IMR-90 (cell line): ENCODE data around the gene APPL2. TPM values are rescaled to one million over a fixed set of nuclear protein-coding genes. Genes with fewer than 3 reads are reported as not detected.

Source experiments
- ATAC-seq: fragments of 200-7000 bp; cut with Tn5 transposase; 2 replicates; pipeline ENCODE4 v1.9.1; 2020; ENCODE audit warnings: low read depth, mild to moderate bottlenecking, moderate library complexity
- BruUV-seq: library from RNA; stranded (reverse); fragments of 400-500 nt; replicated peaks from 2 replicates; lab custom pipeline; 2021; lab: Mats Ljungman, UMichigan
- CTCF ChIA-PET: fragments of 300-600 bp; formaldehyde crosslinking; extraction: SDS; loops from one replicate; lab custom pipeline; 2021; ENCODE audit warnings: antibody characterized with exemption; lab: Yijun Ruan, JAX
- POLR2A ChIA-PET: fragments of 300-600 bp; sonication (Branson Sonifier 250); formaldehyde crosslinking; loops from one replicate; lab custom pipeline; 2022; ENCODE audit warnings: antibody characterized with exemption; ENCODE audit not compliant: unreplicated experiment; lab: Charles Lee
- DNase-seq: peaks from one replicate; pipeline ENCODE4 v3.0.0; 2013
- H2AFZ ChIP-seq: replicated peaks from 2 replicates; pipeline ENCODE3; 2013; ENCODE audit warnings: low read length, mild to moderate bottlenecking; ENCODE audit not compliant: poor library complexity
- H2AK5ac ChIP-seq: 2 replicates; pipeline ENCODE4 v1.6.1; 2013; ENCODE audit warnings: low read depth, low read length, inconsistent platforms
- H2AK9ac ChIP-seq: replicated peaks from 2 replicates; pipeline ENCODE3; 2013; ENCODE audit warnings: mild to moderate bottlenecking, low read depth, low read length, moderate library complexity; ENCODE audit not compliant: poor library complexity
- H2BK120ac ChIP-seq: 2 replicates; pipeline ENCODE4 v1.6.1; 2013; ENCODE audit warnings: low read depth, low read length, inconsistent platforms
- H2BK15ac ChIP-seq: 3 replicates; pipeline ENCODE4 v1.6.1; 2013; ENCODE audit warnings: low read depth, low read length, inconsistent platforms
- H2BK20ac ChIP-seq: 2 replicates; pipeline ENCODE4 v1.6.1; 2013; ENCODE audit warnings: low read depth, mild to moderate bottlenecking, inconsistent platforms, low read length, moderate library complexity
- H2BK5ac ChIP-seq: 2 replicates; pipeline ENCODE4 v1.6.1; 2013; ENCODE audit warnings: mild to moderate bottlenecking, low read depth, low read length, inconsistent platforms; ENCODE audit not compliant: poor library complexity, severe bottlenecking
- H3K14ac ChIP-seq: replicated peaks from 2 replicates; pipeline ENCODE4 v1.6.1; 2013; ENCODE audit warnings: low read depth, low read length, inconsistent platforms
- H3K18ac ChIP-seq: 2 replicates; pipeline ENCODE4 v1.6.1; 2013; ENCODE audit warnings: low read depth, low read length, control low read depth
- H3K23ac ChIP-seq: 2 replicates; pipeline ENCODE4 v1.6.1; 2013; ENCODE audit warnings: low read depth, low read length, inconsistent platforms
- H3K27ac ChIP-seq: 2 replicates; pipeline ENCODE4 v1.5.1; 2013; ENCODE audit warnings: mild to moderate bottlenecking, control low read depth, low read length; ENCODE audit not compliant: insufficient read depth
- H3K27me3 ChIP-seq: 2 replicates; pipeline ENCODE4 v1.6.1; 2013; ENCODE audit warnings: low read length; ENCODE audit not compliant: control insufficient read depth, insufficient read depth
- H3K36me3 ChIP-seq: 2 replicates; pipeline ENCODE4 v1.6.1; 2013; ENCODE audit warnings: low read length, mixed read lengths; ENCODE audit not compliant: control insufficient read depth, insufficient read depth
- H3K4ac ChIP-seq: 2 replicates; pipeline ENCODE4 v1.6.1; 2013; ENCODE audit warnings: low read depth, low read length, inconsistent platforms
- H3K4me1 ChIP-seq: 2 replicates; pipeline ENCODE4 v1.6.1; 2013; ENCODE audit warnings: low read length, mixed read lengths; ENCODE audit not compliant: control insufficient read depth, insufficient read depth
- H3K4me2 ChIP-seq: 2 replicates; pipeline ENCODE4 v1.6.1; 2013; ENCODE audit warnings: low read depth, mild to moderate bottlenecking, control low read depth, low read length, moderate library complexity
- H3K4me3 ChIP-seq: 2 replicates; pipeline ENCODE4 v1.5.1; 2013; ENCODE audit warnings: low read depth, mild to moderate bottlenecking, control low read depth, low read length, moderate library complexity; ENCODE audit not compliant: insufficient read depth
- H3K56ac ChIP-seq: 2 replicates; pipeline ENCODE4 v1.6.1; 2013; ENCODE audit warnings: low read length, inconsistent platforms; ENCODE audit not compliant: insufficient read depth; ENCODE audit errors: extremely low read depth
- H3K79me1 ChIP-seq, 2 experiments: 2 replicates each; pipeline ENCODE4 v1.6.1; 2013; ENCODE audit warnings: low read length in 2 of 2, inconsistent platforms in 1 of 2, low read depth in 1 of 2
- H3K9ac ChIP-seq: 2 replicates; pipeline ENCODE4 v1.6.1; 2013; ENCODE audit warnings: low read depth, low read length, control low read depth
- H3K9me1 ChIP-seq: 2 replicates; pipeline ENCODE4 v1.6.1; 2013; ENCODE audit warnings: low read length, inconsistent platforms; ENCODE audit not compliant: insufficient read depth
- H3K9me3 ChIP-seq: 2 replicates; pipeline ENCODE4 v1.6.1; 2013; ENCODE audit warnings: low read length; ENCODE audit not compliant: control insufficient read depth, insufficient read depth
- H4K20me1 ChIP-seq: 2 replicates; pipeline ENCODE4 v1.6.1; 2013; ENCODE audit warnings: low read length, inconsistent platforms; ENCODE audit not compliant: insufficient read depth
- H4K5ac ChIP-seq: 2 replicates; pipeline ENCODE4 v1.6.1; 2013; ENCODE audit warnings: mild to moderate bottlenecking, low read depth, low read length, control low read depth
- H4K8ac ChIP-seq, 2 experiments: 2 replicates each; pipeline ENCODE4 v1.6.1; 2013; ENCODE audit warnings: low read depth in 2 of 2, low read length in 2 of 2, control low read depth in 1 of 2, inconsistent platforms in 1 of 2
- H4K91ac ChIP-seq: 2 replicates; pipeline ENCODE4 v1.6.1; 2013; ENCODE audit warnings: low read depth, low read length, inconsistent platforms; ENCODE audit not compliant: insufficient read depth
- MXI1 ChIP-seq: IDR thresholded peaks from 2 replicates; pipeline ENCODE4 v1.6.1; 2012; ENCODE audit warnings: low read depth, mild to moderate bottlenecking, low read length, moderate library complexity, borderline replicate concordance
- RAD21 ChIP-seq: IDR thresholded peaks from 2 replicates; pipeline ENCODE4 v1.6.1; 2012; ENCODE audit warnings: low read length, improper control_type of control experiment
- SMC3 ChIP-seq: fragments of 150-350 bp; IDR thresholded peaks from 2 replicates; pipeline ENCODE4 v1.6.1; 2016; ENCODE audit warnings: low read depth, mild to moderate bottlenecking, antibody characterized with exemption, low read length, moderate library complexity
- WGBS, 2 experiments: methylation state at CpG; one replicate each; pipeline versions ENCODE4 v1.1.5 to v1.1.7; 2013; ENCODE audit warnings: missing lambda C conversion rate in 2 of 2; ENCODE audit not compliant: insufficient read length in 1 of 2; ENCODE audit errors: extremely low coverage in 2 of 2; 5-methylcytosine and 5-hydroxymethylcytosine counted together
- dilution Hi-C: fragments of 300-500 bp; cut with HindIII; formaldehyde crosslinking; loops from one replicate; pipeline ENCODE4 v1.14.3; 2018; ENCODE audit warnings: low sequenced_read_pairs; ENCODE audit not compliant: unreplicated experiment
- in situ Hi-C: fragments of 300-500 bp; cut with MboI; formaldehyde crosslinking; loops from 3 replicates; pipeline ENCODE4 v1.14.3; 2019; ENCODE audit warnings: low sequenced_read_pairs, inconsistent platforms, mixed read lengths
- intact Hi-C: fragments of 100-400 bp; cut with micrococcal nuclease; formaldehyde crosslinking; loops from 2 replicates; pipeline ENCODE4 v1.10.0; 2022
- polyA plus RNA-seq, 3 experiments: library from polyadenylated mRNA; depleted of rRNA; stranded (reverse); fragments of >200 nt; gene quantifications; 2 replicates each; pipeline ENCODE4 v1.2.3, GENCODE V29; 2012; ENCODE audit warnings: low replicate concordance in 1 of 3
- total RNA-seq: library from RNA; depleted of rRNA; stranded (reverse); fragments of >200 nt; gene quantifications from 2 replicates; pipeline ENCODE4 v1.2.3, GENCODE V29; 2012
- TF ChIP-seq, protein P1 (sequence below): conservative IDR thresholded peaks from 2 replicates; pipeline ENCODE4 v1.5.1; 2012; ENCODE audit warnings: mild to moderate bottlenecking, low read depth, low read length, improper control_type of control experiment

APPL2 gene
- total and polyA plus RNA-seq, 2 of the 4 experiments (the other 2 are of a cell fraction), result 42.3 to 65.8 TPM

DNA sequence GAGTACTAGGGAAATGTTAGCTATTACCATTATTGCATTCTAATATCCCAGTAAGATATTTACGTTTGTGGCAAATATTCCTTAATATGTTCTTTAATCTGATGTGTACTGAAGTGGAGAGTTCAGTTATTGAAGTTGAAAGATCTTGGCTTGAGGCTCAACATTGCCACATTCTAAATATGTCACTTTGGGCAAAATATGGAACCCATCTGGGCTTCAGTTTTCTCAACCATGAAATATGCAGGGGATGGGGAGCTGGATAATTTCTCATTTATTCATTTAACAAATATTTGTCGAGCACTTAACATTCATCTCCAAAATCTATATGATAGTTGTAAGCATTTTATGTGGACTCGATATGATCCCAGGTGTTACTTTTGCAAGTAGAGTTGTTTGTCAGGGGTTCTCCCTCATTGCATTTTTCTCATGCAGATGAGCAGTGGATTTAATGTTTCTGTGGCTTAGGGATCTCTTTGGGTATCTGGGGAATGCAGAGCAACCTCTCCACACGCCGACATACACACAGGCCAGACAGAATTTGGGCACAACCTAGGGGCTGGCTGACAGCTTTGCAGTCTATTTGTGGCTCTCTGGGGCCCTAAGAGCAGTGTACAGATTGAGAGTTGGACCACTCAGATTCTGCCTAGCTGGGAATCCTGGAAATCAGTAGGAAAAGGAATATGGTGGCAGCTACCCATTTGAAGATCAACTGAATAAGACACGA, 26.6 kb upstream of the APPL2 start:
- H3K9ac ChIP-seq, result no peak overlapping the region
- no peak overlapping the region for H3K14ac ChIP-seq
- no peaks in the 10 kb centered on the region for H4K20me1 ChIP-seq
- H3K27ac ChIP-seq, result no peak overlapping the region
- intact Hi-C loops, result no loop called here
- ChIA-PET CTCF (interaction anchor here (0.7 kb wide), 1 partner anchor 58 kb away, joined by 3 read pairs; no protein-coding TSS in a partner anchor), POLR2A (no interaction called here)
- H2AK9ac ChIP-seq, result no peak overlapping the region
- H4K5ac ChIP-seq, result no peak overlapping the region
- no CpG with 5 or more reads among the region's 6 CpGs for WGBS, 2 experiments
- no peak overlapping the region for H2BK5ac ChIP-seq
- no peak overlapping the region for H2BK15ac ChIP-seq
- H3K4me2 ChIP-seq, result no peak overlapping the region
- H2AFZ ChIP-seq, result no peak overlapping the region
- H3K4me3 ChIP-seq, result no peak overlapping the region
- H3K27me3 ChIP-seq, result no peaks in the 10 kb centered on the region
- ATAC-seq (no peak), DNase-seq (no peak)
- peak overlapping the region; percentile 18; the same call in 1 of the 2 replicates for H2BK120ac ChIP-seq
- in situ Hi-C loops, result no loop called here
- H3K9me1 ChIP-seq, result peaks cover 11% of the 10 kb centered on the region
- no peak overlapping the region for H4K91ac ChIP-seq
- H4K8ac ChIP-seq, result no peak overlapping the region
- no peaks in the 10 kb centered on the region for H3K9me3 ChIP-seq
- H3K56ac ChIP-seq, result no peak overlapping the region
- H3K4ac ChIP-seq, result peak overlapping the region; percentile 56
- BruUV-seq, result no TSS peak
- peak overlapping the region; percentile 20; the same call in 1 of the 2 replicates for H2AK5ac ChIP-seq
- no peak overlapping the region for H3K23ac ChIP-seq
- H3K4me1 ChIP-seq, result peaks cover 12% of the 10 kb centered on the region
- no peak overlapping the region for H2BK20ac ChIP-seq
- TF ChIP-seq RAD21 (no peak), SMC3 (no peak), MXI1 (no peak)
- TF ChIP-seq, protein P1, sequence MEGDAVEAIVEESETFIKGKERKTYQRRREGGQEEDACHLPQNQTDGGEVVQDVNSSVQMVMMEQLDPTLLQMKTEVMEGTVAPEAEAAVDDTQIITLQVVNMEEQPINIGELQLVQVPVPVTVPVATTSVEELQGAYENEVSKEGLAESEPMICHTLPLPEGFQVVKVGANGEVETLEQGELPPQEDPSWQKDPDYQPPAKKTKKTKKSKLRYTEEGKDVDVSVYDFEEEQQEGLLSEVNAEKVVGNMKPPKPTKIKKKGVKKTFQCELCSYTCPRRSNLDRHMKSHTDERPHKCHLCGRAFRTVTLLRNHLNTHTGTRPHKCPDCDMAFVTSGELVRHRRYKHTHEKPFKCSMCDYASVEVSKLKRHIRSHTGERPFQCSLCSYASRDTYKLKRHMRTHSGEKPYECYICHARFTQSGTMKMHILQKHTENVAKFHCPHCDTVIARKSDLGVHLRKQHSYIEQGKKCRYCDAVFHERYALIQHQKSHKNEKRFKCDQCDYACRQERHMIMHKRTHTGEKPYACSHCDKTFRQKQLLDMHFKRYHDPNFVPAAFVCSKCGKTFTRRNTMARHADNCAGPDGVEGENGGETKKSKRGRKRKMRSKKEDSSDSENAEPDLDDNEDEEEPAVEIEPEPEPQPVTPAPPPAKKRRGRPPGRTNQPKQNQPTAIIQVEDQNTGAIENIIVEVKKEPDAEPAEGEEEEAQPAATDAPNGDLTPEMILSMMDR, result no peak
- no peak overlapping the region for H3K18ac ChIP-seq
- H3K36me3 ChIP-seq, result no peaks in the 10 kb centered on the region
- H3K79me1 ChIP-seq, result peaks cover 0 to 10% of the 10 kb centered on the region in 2 experiments; a peak in 2 of 4 replicates
- dilution Hi-C loops, result no loop called here
